Keratinocyte (primary cell): ENCODE results near the gene IL37. TPM values are rescaled to one million over a fixed set of nuclear protein-coding genes. Genes with fewer than 3 reads are reported as not detected.

Source experiments
- DNase-seq: peaks from one replicate; pipeline ENCODE4 v3.0.0-alpha.2; 2011; ENCODE audit warnings: low read depth, missing footprints, low spot score
- FAIRE-seq: peaks from 2 replicates; lab custom pipeline; 2011; peaks lifted over from hg19 to GRCh38; lab: Jason Lieb, UNC
- H2AFZ ChIP-seq: 2 replicates; pipeline ENCODE4 v1.6.0; 2012; ENCODE audit warnings: low read length, control low read depth, inconsistent platforms; ENCODE audit not compliant: control insufficient read depth
- H3K27ac ChIP-seq: 2 replicates; pipeline ENCODE4 v1.5.1; 2011; ENCODE audit warnings: low read length; ENCODE audit not compliant: control insufficient read depth, insufficient read depth
- H3K27me3 ChIP-seq: 3 replicates; pipeline ENCODE4 v1.6.0; 2011; ENCODE audit warnings: low read length; ENCODE audit not compliant: control insufficient read depth, insufficient read depth; ENCODE audit errors: extremely low read depth
- H3K36me3 ChIP-seq, 2 experiments: 2 replicates in 1 of 2; 3 replicates in 1 of 2; pipeline ENCODE4 v1.5.1; 2011; ENCODE audit warnings: low read length in 2 of 2, mild to moderate bottlenecking in 1 of 2; ENCODE audit not compliant: control insufficient read depth in 2 of 2, insufficient read depth in 2 of 2; ENCODE audit errors: extremely low read depth in 1 of 2
- H3K4me1 ChIP-seq: 3 replicates; pipeline ENCODE4 v1.5.1; 2011; ENCODE audit warnings: low read length; ENCODE audit not compliant: control insufficient read depth, insufficient read depth; ENCODE audit errors: extremely low read depth
- H3K4me2 ChIP-seq: 3 replicates; pipeline ENCODE4 v1.6.0; 2011; ENCODE audit warnings: low read depth, low read length; ENCODE audit not compliant: control insufficient read depth, insufficient read depth; ENCODE audit errors: extremely low read depth
- H3K4me3 ChIP-seq, 3 experiments: fragments of 200-600 bp in 1 of 3; sonication (generic) in 1 of 3; 2 replicates in 2 of 3; 3 replicates in 1 of 3; pipeline ENCODE4 v1.5.1; 2011 to 2016; ENCODE audit warnings: low read length in 3 of 3, mild to moderate bottlenecking in 3 of 3, control low read depth in 2 of 3, inconsistent platforms in 1 of 3, low read depth in 1 of 3, mixed read lengths in 1 of 3, mixed run types in 1 of 3, moderate library complexity in 1 of 3; ENCODE audit not compliant: control insufficient read depth in 2 of 3, insufficient read depth in 2 of 3; ENCODE audit errors: extremely low read depth in 1 of 3
- H3K79me2 ChIP-seq: 2 replicates; pipeline ENCODE4 v1.6.0; 2012; ENCODE audit warnings: low read length; ENCODE audit not compliant: control insufficient read depth, insufficient read depth
- H3K9ac ChIP-seq: 3 replicates; pipeline ENCODE4 v1.6.0; 2011; ENCODE audit warnings: low read length; ENCODE audit not compliant: control insufficient read depth, insufficient read depth; ENCODE audit errors: extremely low read depth
- H3K9me1 ChIP-seq: 3 replicates; pipeline ENCODE4 v1.6.0; 2011; ENCODE audit warnings: low read length; ENCODE audit not compliant: control insufficient read depth, insufficient read depth; ENCODE audit errors: extremely low read depth
- H3K9me3 ChIP-seq: 2 replicates; pipeline ENCODE4 v1.5.1; 2012; ENCODE audit warnings: low read depth, low read length; ENCODE audit not compliant: control insufficient read depth
- H4K20me1 ChIP-seq: 3 replicates; pipeline ENCODE4 v1.6.0; 2011; ENCODE audit warnings: low read length; ENCODE audit not compliant: control insufficient read depth, insufficient read depth; ENCODE audit errors: extremely low read depth
- CTCF ChIP-seq, 3 experiments: IDR thresholded peaks in 1 of 3; conservative IDR thresholded peaks in 1 of 3; optimal IDR thresholded peaks in 1 of 3; 2 replicates in 2 of 3; 3 replicates in 1 of 3; pipeline versions ENCODE3 to v1.5.1; 2011; ENCODE audit warnings: low read length in 3 of 3, mild to moderate bottlenecking in 3 of 3, moderate library complexity in 2 of 3, control low read depth in 1 of 3, inconsistent platforms in 1 of 3; ENCODE audit not compliant: insufficient read depth in 2 of 3; ENCODE audit errors: extremely low read depth in 1 of 3
- EZH2 ChIP-seq: IDR thresholded peaks from one replicate; pipeline ENCODE4 v1.6.1; 2012; ENCODE audit warnings: inconsistent platforms, mild to moderate bottlenecking, low read length, moderate library complexity
- dilution Hi-C: fragments of 300-500 bp; cut with MboI; formaldehyde crosslinking; loops from one replicate; pipeline ENCODE4 v1.7.0; 2020; ENCODE audit warnings: low sequenced_read_pairs; ENCODE audit not compliant: extremely low pct_ligation_motif_present
- polyA plus RNA-seq, 5 experiments: library from polyadenylated mRNA; depleted of rRNA in 3 of 5; stranded (reverse) in 3 of 5; stranded (forward) in 1 of 5; unstranded in 1 of 5; fragments of >200 nt; gene quantifications; 1 replicate in 1 of 5; 2 replicates in 3 of 5; 3 replicates in 1 of 5; pipeline versions ENCODE4 v1.2.1 to v1.2.3, GENCODE V29; 2011 to 2012; ENCODE audit warnings: missing spikeins in 2 of 5, low read depth in 1 of 5, low replicate concordance in 1 of 5

Gene IL37
- polyA plus RNA-seq, 1 donor (not counting 4 experiments of a cell fraction or from before 2014, with no cell fraction given) = 0.63 TPM

DNA sequence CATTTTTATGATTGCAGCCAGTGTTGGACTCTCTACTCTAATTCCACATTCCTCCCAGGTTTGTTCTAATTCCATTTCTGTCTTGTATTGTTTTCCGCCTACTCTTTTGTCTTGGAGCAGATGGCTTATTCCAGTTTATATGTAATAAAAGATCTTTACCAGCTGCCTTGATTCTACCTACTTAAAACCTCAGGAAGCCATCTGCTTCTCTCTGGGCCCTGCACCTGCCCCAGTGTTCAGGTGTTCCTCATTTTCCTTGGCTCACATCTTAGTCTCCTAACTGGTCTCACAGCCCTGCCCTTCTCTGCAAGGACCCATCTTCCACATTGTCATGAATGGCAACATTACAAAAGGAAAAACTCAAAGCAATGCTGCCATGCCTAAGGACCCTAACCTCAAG is 21.0 kb upstream of the IL37 start:
- Histone ChIP-seq H3K4me3 (no peak overlapping the region), H3K36me3 (no peaks in the 10 kb centered on the region), H3K27ac (no peak overlapping the region), H3K9ac (no peak overlapping the region), H3K9me3 (no peaks in the 10 kb centered on the region), H3K4me2 (no peak overlapping the region), H3K79me2 (no peaks in the 10 kb centered on the region), H2AFZ (no peak overlapping the region), H3K9me1 (no peaks in the 10 kb centered on the region), H3K4me1 (peaks cover 37% of the 10 kb centered on the region), H4K20me1 (no peaks in the 10 kb centered on the region), H3K27me3 (no peaks in the 10 kb centered on the region)
- DNase-seq (no peak), FAIRE-seq (no peak)
- dilution Hi-C loops = no loop called here
- TF ChIP-seq CTCF (optimal IDR thresholded peaks at IDR 0.05 in 1 of 3, IDR thresholded peaks at IDR 0.05 in 1 of 3, conservative IDR thresholded peaks at IDR 0.05 in 1 of 3; ENCODE audit: extremely low read depth in 1 of 3, insufficient read depth in 2 of 3, low read length in 3 of 3) (no peak), EZH2 (no peak)

DNA sequence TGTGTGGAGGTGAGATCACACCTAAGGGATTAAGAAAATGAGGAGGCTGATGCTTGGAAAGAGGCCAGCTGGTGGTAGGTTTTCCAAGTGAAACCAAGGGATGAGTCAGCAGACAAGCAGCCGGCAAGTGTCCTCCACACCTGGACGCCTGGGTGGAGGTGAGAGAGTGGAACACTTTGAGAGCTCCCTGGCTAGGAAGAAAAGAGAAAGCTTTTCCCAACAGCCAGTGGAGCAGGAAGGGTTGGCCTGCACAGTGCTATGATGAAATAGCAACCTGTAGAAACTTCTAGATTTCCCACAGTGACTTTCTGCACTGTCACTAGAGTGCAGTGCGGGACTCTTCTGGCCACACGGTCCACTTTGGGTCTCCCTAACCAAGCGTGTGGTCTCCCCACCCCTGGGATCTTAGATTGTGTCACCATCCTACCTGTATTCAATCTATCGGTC is 19.6 kb upstream of the IL37 start:
- TF ChIP-seq CTCF (optimal IDR thresholded peaks at IDR 0.05 in 1 of 3, IDR thresholded peaks at IDR 0.05 in 1 of 3, conservative IDR thresholded peaks at IDR 0.05 in 1 of 3; ENCODE audit: extremely low read depth in 1 of 3, insufficient read depth in 2 of 3, low read length in 3 of 3) (peak in 1 of 3 experiments; percentile 10), EZH2 (no peak)
- no peak overlapping the region for H2AFZ ChIP-seq
- peak; percentile 92 for FAIRE-seq
- no peaks in the 10 kb centered on the region for H4K20me1 ChIP-seq
- DNase-seq = peak; percentile 95
- no peaks in the 10 kb centered on the region for H3K79me2 ChIP-seq
- H3K27ac ChIP-seq = peak overlapping the region; percentile 88
- dilution Hi-C loops = no loop called here
- H3K4me3 ChIP-seq = no peak overlapping the region
- H3K9ac ChIP-seq = peak overlapping the region; percentile 22
- no peaks in the 10 kb centered on the region for H3K27me3 ChIP-seq
- no peaks in the 10 kb centered on the region for H3K36me3 ChIP-seq
- peaks cover 25% of the 10 kb centered on the region for H3K4me1 ChIP-seq
- no peaks in the 10 kb centered on the region for H3K9me3 ChIP-seq
- H3K4me2 ChIP-seq = peak overlapping the region; percentile 70
- H3K9me1 ChIP-seq = no peaks in the 10 kb centered on the region
